GM18868 (cell line): ENCODE measurements around the gene NOS3.

ENCODE experiments used
- ATAC-seq: cut with Tn5 transposase; IDR thresholded peaks from one replicate; pipeline ENCODE4 v1.9.1; 2021; ENCODE audit warnings: mild to moderate bottlenecking, moderate library complexity; ENCODE audit not compliant: unreplicated experiment

Gene NOS3

DNA sequence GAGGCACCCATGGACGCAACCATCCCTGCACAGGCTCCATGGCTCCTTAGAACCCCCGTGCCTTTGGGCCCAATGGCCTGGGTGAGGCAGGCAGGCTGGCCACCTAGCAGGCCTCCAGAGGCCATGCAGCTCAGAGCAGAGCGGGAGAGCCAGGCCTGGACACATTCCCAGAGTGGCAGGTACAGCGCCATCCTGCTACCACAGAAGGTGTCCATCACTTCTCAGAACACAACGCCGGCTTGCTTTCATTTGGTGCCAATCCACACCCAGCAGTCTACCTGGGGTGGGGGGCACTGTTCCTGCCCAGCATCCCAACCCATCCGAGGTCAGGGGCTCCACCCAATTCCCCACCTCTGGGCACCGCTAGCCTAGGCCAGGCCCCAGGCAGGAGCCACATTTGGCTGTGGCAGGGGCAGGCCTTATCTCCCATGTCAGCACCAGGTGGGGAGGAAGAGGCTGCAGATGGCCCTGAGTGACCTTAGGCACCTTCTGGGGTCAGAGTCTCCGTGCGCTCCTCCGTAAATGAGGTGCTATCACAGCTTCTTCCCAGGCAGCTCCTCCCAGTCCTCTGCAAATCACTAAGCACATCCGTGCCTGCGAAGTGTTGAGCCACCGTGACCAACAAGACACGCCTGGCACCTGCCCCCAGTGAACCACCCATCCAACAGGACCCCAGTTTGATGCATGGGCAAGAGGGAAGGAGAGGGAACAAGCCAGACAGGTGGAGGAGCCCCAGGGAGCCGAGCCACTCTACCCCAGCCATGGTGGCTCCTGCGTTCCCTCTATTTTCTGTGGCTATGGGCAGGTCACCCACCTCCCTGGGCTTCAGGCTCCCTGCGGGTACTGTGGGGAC lies 26.9 kb upstream of the NOS3 start:
- ATAC-seq: no peak

DNA sequence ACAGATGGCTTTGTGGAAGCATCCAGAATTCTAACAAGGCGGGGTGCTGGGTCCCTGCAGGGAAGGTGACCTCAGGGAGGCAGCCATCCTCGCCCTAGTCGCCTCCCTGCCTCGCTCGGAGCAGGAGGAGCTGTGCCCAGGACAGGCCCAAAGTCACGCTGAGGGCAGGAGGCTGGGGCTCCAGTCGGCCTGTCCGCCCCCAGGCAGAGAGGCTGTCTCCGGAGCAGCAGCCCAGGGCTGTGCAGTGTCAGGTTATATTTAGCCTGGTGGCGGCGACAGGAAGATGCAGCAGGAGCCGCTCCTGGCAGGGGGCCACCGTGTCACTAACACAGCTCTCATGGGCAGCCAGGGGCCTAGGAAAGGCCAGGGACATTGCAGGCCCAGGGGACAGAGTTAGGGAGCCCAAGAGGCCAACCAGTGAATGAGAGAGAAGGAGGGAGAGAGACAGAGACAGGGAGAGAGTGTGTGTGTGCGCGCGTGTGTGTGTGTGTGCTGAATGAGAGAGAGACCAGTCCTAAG lies 26.2 kb upstream of the NOS3 start:
- ATAC-seq: no peak

DNA sequence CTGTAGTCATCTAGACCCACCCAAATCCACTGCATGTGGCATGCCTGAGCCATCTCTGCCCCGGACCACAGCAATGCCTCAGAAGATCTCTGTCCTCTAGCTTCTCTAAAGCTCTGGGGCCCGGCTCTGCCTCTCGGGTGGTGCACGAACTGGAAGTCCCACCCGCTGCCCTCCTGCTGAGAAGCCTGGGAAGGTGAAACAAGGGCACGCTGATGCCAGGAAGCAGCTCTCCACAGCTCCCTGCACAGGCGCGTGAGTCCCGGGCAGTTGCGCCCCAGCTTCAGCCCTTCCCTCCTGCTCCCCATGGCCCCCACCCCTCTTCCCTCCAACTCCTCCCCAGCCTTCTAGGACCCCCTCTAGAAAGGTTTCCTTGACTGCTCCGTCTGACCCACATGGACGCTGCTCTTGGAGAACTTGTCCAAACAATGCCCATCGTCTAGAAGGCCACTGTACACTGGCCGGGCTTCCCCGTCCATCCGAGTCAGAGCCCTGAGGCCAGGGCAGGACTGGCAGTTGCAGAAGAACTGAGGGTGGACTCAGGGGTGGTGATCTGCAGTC lies 25.5 kb upstream of the NOS3 start:
- no peak for ATAC-seq

DNA sequence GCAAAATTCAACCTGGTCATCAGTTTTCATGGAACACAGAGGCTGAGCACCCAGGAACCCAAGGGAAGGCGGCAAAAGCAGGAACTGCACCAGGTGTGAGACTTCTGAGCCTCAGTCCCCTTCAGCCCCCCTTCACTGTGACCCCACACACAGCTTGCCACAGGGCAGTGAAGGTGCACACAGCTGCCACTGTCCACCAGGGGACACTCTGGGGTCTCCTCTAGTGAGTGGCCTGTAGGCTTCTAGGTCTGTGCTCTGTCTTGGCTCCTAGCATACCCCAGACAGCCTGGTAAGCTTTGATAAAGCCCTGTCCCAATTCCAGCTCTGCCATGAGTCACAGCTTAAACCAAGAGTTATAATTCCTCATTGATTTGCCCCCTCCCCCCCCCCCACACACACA lies 24.8 kb upstream of the NOS3 start:
- no peak for ATAC-seq

GRCh38 chr7:150967349-150967748 lies 23.5 kb upstream of the NOS3 start:
- no peak for ATAC-seq

- no peak for ATAC-seq
Observed at GRCh38 chr7:150968056-150968733, 22.6 kb upstream of the NOS3 start.

- no peak for ATAC-seq
Observed at GRCh38 chr7:150968734-150969372, 22.0 kb upstream of the NOS3 start.

DNA sequence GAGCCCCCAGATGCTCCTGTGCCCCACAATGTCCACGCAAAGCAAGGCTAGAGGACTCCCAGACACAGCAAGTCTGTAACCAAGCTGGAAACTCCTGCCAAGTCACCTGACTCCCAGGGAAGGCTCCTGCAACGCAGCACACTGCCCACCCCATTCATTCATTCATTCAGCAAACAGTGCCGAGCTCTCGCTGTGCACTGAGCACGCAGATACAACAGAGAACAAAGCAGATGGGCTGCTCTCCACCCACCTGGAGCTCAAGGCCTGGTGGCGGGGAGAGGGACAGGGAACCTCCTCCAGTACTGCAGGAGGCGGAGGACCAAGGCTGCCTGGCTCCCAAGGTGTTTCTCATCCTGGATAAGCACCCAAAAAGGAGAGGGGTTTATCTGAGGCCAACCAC lies 21.3 kb upstream of the NOS3 start:
- no peak for ATAC-seq

GRCh38 chr7:150970424-150970823 lies 20.4 kb upstream of the NOS3 start:
- no peak for ATAC-seq

DNA sequence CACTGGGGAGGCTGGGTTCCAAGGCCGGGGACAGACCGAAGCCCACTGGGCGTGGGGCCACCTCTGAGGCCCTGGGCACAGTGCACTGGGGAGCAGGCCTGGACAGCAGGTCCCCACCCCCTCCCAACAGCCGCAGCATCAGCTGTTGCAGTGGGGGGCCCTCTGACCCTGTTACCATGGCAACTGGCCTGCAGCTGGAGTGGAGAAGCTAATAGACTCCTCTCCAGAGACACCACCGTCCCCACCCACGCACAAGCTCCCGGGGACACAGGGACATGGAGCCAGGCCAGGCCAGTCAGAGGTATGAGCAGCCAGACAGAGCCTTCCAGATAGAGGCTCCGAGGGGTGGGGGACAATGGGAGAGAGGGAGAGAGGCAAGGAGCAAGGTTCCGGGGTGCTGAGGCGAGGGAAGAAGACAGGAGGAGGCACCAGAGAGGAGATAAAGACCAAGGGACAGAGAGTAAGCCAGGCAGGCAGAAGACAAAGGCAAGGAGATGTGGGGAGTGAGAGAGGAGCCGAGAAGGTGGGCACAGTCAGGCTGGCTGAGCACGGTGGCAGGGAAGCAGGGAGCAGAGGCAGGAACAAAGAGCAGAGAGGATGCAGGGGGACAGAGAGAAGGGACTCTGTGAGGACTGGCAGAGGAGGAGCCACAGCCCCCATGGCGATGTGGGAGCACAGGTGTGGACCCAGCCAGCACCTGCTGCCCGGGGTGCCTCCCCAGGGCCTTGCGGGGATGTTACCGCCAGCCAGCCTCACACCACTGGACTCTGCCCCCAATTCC lies 19.4 kb upstream of the NOS3 start:
- ATAC-seq: no peak

- no peak for ATAC-seq
Observed at GRCh38 chr7:150972023-150972468, 18.8 kb upstream of the NOS3 start.

- no peak for ATAC-seq
Observed at GRCh38 chr7:150972741-150973140, 18.1 kb upstream of the NOS3 start.

DNA sequence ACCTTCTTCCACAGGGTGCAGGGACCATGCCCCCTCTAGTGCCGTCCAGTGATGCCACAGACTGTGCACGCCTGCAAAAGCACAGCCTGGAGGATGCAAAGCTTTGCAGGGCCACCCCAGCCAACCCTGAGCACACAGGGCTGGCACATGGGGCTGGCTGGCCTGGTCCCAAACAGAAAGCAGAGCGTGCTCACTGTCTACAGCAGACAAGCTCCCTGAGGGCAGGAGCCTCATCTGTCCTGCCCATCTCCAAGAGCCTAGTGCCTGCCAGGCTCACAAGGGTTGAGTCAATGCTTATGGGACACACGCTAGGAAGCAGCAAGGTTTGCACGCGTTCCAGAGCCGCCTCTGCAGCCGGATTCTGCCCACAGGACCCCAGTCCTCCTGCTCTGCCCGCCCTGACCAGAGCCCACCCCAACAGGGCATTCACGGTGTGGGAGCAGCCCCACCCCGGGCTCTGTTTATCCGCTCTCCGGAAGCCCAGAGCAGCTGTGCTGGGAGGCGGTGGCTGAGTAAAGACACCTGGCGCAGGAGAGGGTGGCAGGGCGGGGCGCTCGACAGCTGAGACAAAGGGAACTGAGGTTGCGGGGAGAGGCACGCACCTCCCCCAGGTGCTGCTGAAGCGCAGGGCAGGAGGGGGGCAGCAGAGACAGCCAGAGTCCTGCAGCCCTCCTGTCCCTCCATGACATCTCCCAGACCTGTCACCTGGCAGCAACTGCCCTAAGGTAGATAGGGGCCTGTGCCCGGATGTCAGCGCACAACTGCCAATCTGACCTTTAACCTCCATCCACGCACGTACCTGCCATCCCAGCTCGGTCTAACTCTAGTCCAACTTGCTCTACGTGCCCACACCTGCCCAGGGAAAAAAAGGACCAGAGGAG lies 17.0 kb upstream of the NOS3 start:
- ATAC-seq: no peak

DNA sequence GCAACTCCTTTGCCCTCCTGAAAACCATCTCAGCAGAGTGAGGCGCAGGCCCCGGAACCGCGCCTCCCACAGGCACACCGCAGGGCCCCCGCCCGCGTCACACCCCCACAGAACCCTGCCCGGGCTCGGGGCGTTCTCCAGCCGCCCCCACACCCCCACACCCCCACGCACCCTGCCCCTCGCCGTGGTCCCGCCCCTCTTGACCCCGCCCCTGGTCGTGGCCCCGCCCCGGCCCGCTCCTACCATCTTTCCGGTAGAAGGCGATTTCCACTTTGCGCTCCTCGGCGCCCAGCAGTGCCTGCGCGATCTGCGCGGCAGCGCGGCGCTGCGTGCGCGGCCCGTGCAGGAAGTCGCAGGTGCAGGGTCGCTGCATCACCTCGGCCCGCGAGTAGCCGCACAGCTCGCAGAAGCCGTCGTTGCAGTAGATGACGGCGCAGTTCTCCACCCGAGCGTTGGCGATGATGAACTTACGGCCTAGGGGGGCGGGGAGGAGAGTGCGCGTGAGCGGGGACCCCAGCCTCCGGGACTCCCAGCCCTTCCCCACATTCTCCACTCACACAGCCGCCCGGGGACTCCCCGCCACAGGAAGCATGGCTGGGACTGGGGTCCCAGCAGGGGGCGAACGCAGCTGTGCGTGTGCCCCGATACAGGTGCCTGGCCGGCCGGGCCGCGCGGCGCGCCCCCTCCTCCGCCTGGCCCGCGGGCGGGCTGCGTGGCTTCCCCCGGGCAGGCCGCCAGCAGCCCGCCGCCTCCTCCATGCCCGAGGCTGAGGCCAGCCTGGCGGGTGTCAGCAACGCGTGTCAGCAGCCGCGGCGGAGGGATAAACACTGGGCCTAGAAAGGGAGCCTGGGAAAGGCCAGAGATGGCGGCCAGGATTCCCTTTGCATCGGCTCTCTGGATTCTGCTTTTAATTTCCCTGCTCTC lies 16.1 kb upstream of the NOS3 start:
- no peak for ATAC-seq

DNA sequence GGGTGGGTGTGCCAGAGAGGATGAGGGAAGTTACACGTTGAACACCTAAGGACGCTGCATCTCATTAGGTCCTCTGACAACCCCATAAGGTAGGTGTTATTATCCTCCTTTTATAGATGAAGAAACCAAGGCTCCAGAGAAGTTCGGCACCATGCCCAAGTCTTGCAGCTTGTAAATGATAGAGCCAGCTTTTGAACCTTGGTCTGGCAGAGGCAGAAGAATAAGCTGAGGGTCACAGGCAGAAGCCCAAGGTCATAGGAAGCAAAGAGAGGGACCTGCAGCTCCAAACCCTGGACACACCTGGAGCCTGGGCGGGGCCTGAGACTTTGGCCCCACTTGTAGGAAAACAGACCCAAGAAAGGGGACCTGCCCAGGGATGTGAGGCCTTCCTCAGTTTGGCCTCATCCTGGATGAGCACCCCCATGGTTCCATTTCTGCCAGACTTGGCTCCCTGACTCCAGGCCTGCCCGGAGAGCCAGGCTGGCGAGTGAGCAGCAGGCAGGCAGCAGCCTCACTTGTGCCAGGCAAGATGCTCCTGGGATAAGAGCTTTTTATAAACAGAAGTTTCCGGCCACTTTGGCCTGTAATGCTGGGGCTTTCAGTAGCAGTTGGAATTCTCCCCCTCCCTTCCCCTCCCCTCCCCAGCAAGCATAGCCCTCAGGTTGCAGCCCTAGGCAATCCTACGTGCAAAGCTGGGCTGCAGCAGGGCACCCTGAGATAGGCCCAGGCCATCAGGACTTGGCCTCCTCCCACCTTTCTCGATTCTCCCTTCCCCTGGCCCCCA lies 15.1 kb upstream of the NOS3 start:
- no peak for ATAC-seq

DNA sequence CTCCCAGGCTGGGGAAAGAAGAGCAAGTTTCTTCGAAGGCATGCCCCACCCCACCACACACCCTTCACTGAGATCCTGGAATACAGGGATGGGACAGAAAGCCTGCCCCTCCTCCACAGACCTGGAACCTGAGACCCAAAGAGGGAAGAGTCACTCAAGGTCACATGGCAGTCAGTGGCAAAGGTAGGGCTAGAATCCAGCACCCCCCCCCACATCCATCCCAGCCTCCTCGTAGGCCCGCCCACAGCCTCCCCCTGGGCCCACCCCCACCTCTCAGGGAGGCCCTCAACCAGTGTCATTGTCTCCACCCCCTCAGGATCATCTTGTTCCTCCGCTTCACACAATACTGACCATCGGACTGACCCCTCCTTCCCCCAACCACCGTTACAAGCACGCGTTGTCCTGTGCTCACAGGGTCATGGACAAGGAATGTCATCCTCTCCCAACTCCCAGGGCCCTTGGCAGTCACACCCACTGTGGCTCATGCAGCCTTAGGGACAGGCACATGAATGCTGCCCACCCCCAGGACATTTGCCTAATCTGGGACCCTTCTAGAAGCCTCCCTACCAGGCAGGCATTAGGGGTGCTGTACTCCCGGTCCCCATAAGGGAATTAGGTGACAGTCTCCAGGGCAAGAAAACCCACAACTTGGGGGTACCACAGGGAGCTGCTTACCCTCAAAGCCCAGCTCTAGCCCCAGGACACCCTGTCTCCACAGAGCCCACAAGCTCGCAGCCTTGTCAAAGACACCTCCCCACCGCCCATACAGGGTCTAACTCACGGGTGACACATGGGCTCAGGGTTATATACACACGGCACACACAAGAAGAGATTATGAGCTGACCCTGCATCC lies 14.1 kb upstream of the NOS3 start:
- no peak for ATAC-seq
